ENCODE measurements around the gene MRPS26. TPM values are rescaled to one million over a fixed set of nuclear protein-coding genes. Genes with fewer than 3 reads are reported as not detected.
"Not testable (repeated sequence)": the region's sequence is repeated elsewhere in the genome, so short reads cannot be mapped to it uniquely, and the experiment has no call there.

Gene MRPS26
- total and polyA plus RNA-seq, 2 of the 13 experiments (the other 11 are each of a cell fraction or from before 2014, with no cell fraction given) = 89.8 to 187 TPM

DNA sequence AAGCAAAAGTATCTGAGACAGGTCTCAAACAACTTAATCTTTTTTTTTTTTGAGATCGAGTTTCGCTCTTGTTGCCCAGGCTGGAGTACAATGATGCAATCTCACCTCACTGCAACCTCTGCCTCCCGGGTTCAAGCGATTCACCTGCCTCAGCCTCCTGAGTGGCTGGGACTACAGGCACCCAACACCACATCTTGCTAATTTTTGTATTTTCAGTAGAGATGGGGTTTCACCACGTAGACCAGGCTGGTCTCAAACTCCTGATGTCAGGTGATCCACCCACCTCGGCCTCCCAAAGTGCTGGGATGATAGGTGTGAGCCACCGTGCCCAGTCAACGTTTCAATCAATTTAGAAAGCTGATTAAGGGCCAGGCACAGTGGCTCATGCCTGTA, 27.4 kb downstream of the MRPS26 start:
- H3K9ac ChIP-seq (ENCODE audit: insufficient read depth, low read depth, low read length) = peak overlapping the region; percentile 27
- H2AFZ ChIP-seq (ENCODE audit: low read length); BruUV-seq (replicated peaks); POLR2A ChIA-PET; H3K36me3 ChIP-seq (replicated peaks in 1 of 2; ENCODE audit: control insufficient read depth in 1 of 2, insufficient read depth in 2 of 2, low read length in 2 of 2); CTCF ChIA-PET (ENCODE audit: low intra/inter-chr PET ratio, low total read pairs); H3K27me3 ChIP-seq (ENCODE audit: control insufficient read depth in 1 of 2, insufficient read depth in 2 of 2, low read length in 2 of 2); FAIRE-seq; in situ Hi-C loops (cut with HindIII; ENCODE audit: extremely low pct_ligation_motif_present, low pct_unique_long_range_greater_than_20kb); H3K27ac ChIP-seq (ENCODE audit: extremely low read length, insufficient read depth, low read length); ATAC-seq; H3K9me3 ChIP-seq (ENCODE audit: low read length); H4K20me1 ChIP-seq (ENCODE audit: insufficient read depth, low read length); DNase-seq (ENCODE audit: low spot score); H3K79me2 ChIP-seq (ENCODE audit: insufficient read depth, low read length); intact Hi-C loops (cut with micrococcal nuclease; ENCODE audit: unreplicated experiment); TF ChIP-seq ATF7 (CRISPR knock-in tag; IDR thresholded peaks at IDR 0.05): not testable (repeated sequence)
- peaks cover 71% of the 10 kb centered on the region for H3K4me1 ChIP-seq (ENCODE audit: insufficient read depth, low read length)
- TF ChIP-seq, protein P1, sequence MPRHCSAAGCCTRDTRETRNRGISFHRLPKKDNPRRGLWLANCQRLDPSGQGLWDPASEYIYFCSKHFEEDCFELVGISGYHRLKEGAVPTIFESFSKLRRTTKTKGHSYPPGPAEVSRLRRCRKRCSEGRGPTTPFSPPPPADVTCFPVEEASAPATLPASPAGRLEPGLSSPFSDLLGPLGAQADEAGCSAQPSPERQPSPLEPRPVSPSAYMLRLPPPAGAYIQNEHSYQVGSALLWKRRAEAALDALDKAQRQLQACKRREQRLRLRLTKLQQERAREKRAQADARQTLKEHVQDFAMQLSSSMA (CRISPR knock-in tag; IDR thresholded peaks at IDR 0.05) = 0 out of 2 replicates have a peak, but pooled peaks have one; percentile 50
- TF ChIP-seq RXRB (CRISPR knock-in tag; IDR thresholded peaks at IDR 0.05; ENCODE audit: borderline replicate concordance) = 0 out of 2 replicates have a peak, but pooled peaks have one; percentile 10
- 0 out of 2 replicates have a peak, but pooled peaks have one; percentile 10 for TF ChIP-seq HOXA5 (CRISPR knock-in tag; IDR thresholded peaks at IDR 0.05)
- TF ChIP-seq ZNF292 (CRISPR knock-in tag; IDR thresholded peaks at IDR 0.05; ENCODE audit: borderline replicate concordance, low read depth) = 0 out of 2 replicates have a peak, but pooled peaks have one; percentile 20
- TF ChIP-seq RARA (CRISPR knock-in tag; IDR thresholded peaks at IDR 0.05) = 0 out of 2 replicates have a peak, but pooled peaks have one; percentile 9
- TF ChIP-seq ZNF605 (CRISPR knock-in tag; IDR thresholded peaks at IDR 0.05) = peak; percentile 53; the same call in 1 of the 2 replicates
- peak; percentile 54; the same call in 1 of the 2 replicates for TF ChIP-seq ZMYM3 (CRISPR knock-in tag; IDR thresholded peaks at IDR 0.05)
- peak; percentile 55; the same call in 1 of the 2 replicates for TF ChIP-seq ZNF460 (CRISPR knock-in tag; IDR thresholded peaks at IDR 0.05; ENCODE audit: borderline replicate concordance)
- TF ChIP-seq, protein P2, sequence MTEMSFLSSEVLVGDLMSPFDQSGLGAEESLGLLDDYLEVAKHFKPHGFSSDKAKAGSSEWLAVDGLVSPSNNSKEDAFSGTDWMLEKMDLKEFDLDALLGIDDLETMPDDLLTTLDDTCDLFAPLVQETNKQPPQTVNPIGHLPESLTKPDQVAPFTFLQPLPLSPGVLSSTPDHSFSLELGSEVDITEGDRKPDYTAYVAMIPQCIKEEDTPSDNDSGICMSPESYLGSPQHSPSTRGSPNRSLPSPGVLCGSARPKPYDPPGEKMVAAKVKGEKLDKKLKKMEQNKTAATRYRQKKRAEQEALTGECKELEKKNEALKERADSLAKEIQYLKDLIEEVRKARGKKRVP (CRISPR knock-in tag; IDR thresholded peaks at IDR 0.05) = peak in 1 of 2 experiments; percentile 89; a peak in 2 of 4 replicates
- 0 out of 2 replicates have a peak, but pooled peaks have one; percentile 36 for TF ChIP-seq GZF1 (CRISPR knock-in tag; IDR thresholded peaks at IDR 0.05)
- TF ChIP-seq ZNF891 (CRISPR knock-in tag; IDR thresholded peaks at IDR 0.05) = peak; percentile 64; the same call in 1 of the 2 replicates
- TF ChIP-seq ATF7 (IDR thresholded peaks at IDR 0.05) = peak; percentile 63
- TF ChIP-seq, protein P3, sequence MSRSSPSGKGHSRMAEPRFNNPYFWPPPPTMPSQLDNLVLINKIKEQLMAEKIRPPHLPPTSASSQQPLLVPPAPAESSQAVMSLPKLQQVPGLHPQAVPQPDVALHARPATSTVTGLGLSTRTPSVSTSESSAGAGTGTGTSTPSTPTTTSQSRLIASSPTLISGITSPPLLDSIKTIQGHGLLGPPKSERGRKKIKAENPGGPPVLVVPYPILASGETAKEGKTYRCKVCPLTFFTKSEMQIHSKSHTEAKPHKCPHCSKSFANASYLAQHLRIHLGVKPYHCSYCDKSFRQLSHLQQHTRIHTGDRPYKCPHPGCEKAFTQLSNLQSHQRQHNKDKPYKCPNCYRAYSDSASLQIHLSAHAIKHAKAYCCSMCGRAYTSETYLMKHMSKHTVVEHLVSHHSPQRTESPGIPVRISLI (CRISPR knock-in tag; IDR thresholded peaks at IDR 0.05; ENCODE audit: borderline replicate concordance) = peak; percentile 47; the same call in 1 of the 2 replicates
- peak; percentile 85 for TF ChIP-seq CEBPG (CRISPR knock-in tag; IDR thresholded peaks at IDR 0.05)
- TF ChIP-seq CEBPB (IDR thresholded peaks at IDR 0.05; ENCODE audit: borderline replicate concordance, low read depth, low read length) = peak; percentile 67; the same call in 1 of the 2 replicates
- H3K4me2 ChIP-seq (ENCODE audit: low read depth, low read length) = peak overlapping the region; percentile 51
- WGBS (ENCODE audit: low lambda C conversion rate) = 15% methylated on average over 8 of the region's 8 CpGs
- peak overlapping the region in 2 of 3 experiments; percentile 7 to 41; a peak in 2 of 6 replicates for H3K4me3 ChIP-seq (replicated peaks in 1 of 3; ENCODE audit: insufficient read depth in 1 of 3, low read depth in 2 of 3, low read length in 3 of 3)
